ENCODE measurements around the gene HTRA3.

HTRA3 gene

DNA sequence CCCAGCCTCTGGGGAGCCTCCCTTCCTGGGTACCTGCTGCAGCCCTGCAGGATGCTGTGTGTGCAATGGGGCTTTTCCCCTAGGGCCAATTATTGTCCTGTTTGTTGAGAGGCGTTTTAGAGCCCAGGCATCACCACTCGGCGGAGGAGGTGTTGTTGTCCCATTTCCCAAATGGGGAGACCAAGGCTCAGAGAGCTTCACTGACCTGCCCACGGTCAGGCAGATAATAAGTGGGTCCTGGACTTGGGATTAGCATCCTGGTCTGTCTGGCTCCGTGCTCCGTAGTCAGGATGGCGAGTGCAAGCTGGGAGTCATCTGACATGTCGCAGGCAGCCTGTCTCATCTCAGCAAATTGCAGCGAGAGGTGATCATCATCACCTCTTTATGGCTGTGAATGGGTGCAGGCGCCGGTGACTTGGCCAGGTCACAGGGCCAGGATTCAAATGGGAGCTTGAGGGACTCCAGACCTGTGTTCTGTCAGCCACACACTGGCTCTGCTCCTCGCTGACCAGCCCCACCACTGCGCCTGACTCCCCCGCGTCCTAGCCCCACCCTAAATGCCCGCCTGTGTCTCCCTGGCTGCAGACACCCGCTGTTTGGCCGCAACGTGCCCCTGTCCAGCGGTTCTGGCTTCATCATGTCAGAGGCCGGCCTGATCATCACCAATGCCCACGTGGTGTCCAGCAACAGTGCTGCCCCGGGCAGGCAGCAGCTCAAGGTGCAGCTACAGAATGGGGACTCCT, 16.6 kb downstream of the HTRA3 start:
- DNase-seq (ENCODE audit: low spot score in 2 of 2): no peak
- peaks cover 3% of the 10 kb centered on the region for H3K36me3 Mint-ChIP-seq (ENCODE audit: insufficient read depth)
- H3K9me3 Mint-ChIP-seq: no peaks in the 10 kb centered on the region
- no peak overlapping the region for H3K27ac Mint-ChIP-seq (ENCODE audit: low read depth)
- H3K27me3 Mint-ChIP-seq: no peaks in the 10 kb centered on the region
- ATAC-seq (replicated peaks; ENCODE audit: extremely low read depth, poor library complexity, severe bottlenecking): no peak
- no peak overlapping the region for H3K4me3 Mint-ChIP-seq
- no peaks in the 10 kb centered on the region for H3K4me1 Mint-ChIP-seq

DNA sequence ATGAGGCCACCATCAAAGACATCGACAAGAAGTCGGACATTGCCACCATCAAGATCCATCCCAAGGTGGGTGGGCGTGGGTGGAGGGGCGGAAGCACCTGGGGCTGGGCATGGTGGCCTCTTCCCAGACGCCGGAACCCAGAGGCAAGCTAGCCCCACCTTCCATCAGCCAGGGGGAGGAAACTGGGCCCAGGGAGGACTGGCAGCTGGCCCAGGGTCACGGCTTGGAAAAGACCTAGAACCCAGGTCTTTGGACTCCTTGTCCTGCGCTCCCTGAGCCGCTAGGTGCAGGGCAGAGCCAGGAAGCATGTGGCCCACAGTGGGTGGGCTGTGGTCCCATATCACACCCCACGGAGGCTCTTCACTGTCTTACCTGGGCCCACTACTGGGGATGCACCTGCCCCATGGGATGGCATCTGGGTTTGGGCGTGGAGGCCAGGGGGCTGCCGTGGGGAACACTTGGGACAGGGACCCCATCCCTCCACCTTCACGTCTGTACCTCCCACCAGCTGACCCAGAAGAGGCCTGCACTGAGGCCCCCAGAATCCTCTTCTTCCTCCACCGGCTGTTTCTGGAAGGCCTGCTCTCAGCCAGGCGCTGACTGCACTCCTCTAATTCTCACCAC, 17.3 kb downstream of the HTRA3 start:
- ATAC-seq (replicated peaks; ENCODE audit: extremely low read depth, poor library complexity, severe bottlenecking) (no peak), DNase-seq (ENCODE audit: low spot score in 2 of 2) (no peak)
- H3K4me1 Mint-ChIP-seq: no peaks in the 10 kb centered on the region
- H3K36me3 Mint-ChIP-seq (ENCODE audit: insufficient read depth): peaks cover 3% of the 10 kb centered on the region
- H3K27ac Mint-ChIP-seq (ENCODE audit: low read depth): no peak overlapping the region
- H3K4me3 Mint-ChIP-seq: no peak overlapping the region
- H3K27me3 Mint-ChIP-seq: no peaks in the 10 kb centered on the region
- no peaks in the 10 kb centered on the region for H3K9me3 Mint-ChIP-seq

DNA sequence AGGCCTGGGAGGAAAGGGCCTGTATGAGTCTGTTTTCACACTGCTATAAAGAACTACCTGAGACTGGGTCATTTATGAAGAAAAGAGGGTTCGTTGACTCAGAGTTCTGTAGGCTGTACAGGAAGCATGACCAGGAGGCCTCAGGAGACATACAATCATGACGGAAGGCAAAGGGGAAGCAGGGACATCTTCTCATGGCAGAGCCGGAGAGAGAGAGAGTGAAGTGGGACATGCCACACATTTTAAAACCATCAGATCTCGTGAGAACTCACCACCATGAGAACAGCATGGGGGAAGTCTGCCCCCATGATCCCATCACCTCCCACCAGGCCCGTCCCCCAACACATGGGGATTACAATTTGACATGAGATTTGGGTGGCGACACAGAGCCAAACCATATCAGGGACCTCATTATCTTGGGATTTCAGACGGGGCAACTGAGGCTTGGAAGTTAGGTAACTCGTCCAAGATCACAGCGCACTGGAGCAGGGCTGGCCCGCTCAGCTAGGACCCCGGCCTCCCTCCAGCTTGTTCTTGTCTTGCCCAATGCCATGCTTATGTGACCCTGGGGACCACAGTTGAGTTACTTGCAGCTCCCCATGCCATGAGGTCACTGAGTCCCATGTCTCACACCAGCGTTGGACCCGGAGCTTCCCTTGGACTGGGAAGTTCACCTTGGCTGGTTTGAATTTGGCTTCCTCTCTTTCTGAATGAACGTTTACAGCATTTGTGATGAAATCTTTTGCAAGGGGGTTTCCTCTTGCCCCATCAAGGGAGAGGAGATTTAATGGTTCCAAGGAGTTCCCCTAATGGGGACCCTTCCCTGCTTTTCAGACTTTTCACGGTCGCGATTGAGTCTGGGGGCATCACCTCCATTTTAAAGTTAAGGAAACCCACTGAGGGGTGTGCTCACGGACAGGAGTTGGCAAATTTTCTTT, 18.1 kb downstream of the HTRA3 start:
- Mint-ChIP-seq H3K9me3 (no peaks in the 10 kb centered on the region), H3K4me1 (no peaks in the 10 kb centered on the region), H3K27me3 (no peaks in the 10 kb centered on the region), H3K27ac (ENCODE audit: low read depth) (no peak overlapping the region), H3K4me3 (no peak overlapping the region), H3K36me3 (ENCODE audit: insufficient read depth) (peaks cover 3% of the 10 kb centered on the region)
- ATAC-seq (replicated peaks; ENCODE audit: extremely low read depth, poor library complexity, severe bottlenecking) (no peak), DNase-seq (ENCODE audit: low spot score in 2 of 2) (no peak)

DNA sequence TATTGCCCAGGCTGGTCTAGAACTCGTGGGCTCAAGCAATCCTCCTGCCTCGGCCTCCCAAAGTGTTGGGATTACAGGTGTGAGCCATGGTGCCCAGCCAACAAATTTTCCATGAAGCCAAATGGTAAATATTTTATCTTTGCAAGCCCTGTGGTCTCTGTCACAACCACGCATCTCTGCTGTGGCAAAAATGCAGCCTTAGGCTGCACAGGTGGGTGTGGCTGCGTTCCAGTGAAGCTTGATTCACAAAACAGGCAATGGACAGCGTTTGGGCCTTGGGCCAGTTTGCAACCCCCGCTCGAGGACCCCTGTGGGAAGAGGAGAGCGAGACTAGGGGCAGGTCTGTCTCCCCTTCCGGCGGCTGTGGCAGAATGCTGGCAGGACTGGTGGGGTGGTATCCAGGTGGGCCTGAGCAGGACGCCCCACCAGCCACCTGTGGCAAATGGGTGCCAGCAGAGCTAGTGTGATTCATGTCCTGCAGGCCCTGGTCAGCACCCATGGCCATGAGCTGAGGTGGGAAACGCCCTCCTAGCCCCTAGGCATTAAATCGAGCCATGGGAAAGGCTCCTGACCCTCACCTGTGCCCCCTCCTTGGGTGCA, 19.7 kb downstream of the HTRA3 start:
- Mint-ChIP-seq H3K4me3 (no peak overlapping the region), H3K4me1 (no peaks in the 10 kb centered on the region), H3K27ac (ENCODE audit: low read depth) (no peak overlapping the region), H3K36me3 (ENCODE audit: insufficient read depth) (peaks cover 3% of the 10 kb centered on the region), H3K27me3 (no peaks in the 10 kb centered on the region), H3K9me3 (no peaks in the 10 kb centered on the region)
- DNase-seq (ENCODE audit: low spot score in 2 of 2) (no peak), ATAC-seq (replicated peaks; ENCODE audit: extremely low read depth, poor library complexity, severe bottlenecking) (no peak)

DNA sequence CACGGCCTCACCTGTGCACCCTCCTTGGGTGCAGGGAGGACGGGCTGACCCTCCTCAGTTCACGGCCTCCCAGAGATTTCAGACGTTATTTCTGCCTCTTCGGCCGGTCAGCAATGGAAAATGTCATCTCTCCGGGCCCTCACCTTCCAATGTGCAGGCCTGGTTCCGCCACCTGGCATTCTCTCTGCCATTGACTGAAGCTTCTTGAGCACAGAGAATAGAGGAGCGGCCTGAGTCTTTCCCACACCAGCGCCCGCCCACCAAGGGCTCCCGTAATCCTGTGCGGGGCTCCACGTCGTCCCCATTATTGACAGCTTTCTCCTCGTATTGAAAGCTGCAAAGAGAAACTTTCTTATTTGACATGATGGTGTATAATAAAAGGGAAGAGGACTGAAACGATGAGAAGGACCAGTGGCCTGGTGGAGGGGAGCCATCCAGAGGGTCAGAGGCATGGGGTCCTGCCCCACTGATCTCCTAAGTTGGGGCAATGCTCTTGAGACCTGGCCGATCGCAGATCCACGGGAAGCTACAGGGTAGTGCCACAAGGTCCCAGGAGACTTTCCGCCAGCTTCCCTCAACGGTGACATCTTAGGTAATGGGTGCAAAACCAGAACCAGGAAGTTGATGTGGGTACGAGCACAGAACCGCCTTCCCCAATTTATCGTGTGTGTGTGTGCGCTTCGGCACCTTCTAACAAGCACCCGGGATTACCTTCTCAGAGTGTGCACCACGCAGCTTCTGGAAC, 20.6 kb downstream of the HTRA3 start:
- Mint-ChIP-seq H3K4me1 (no peaks in the 10 kb centered on the region), H3K4me3 (no peak overlapping the region), H3K36me3 (ENCODE audit: insufficient read depth) (peaks cover 3% of the 10 kb centered on the region), H3K27me3 (no peaks in the 10 kb centered on the region), H3K9me3 (peaks cover 6% of the 10 kb centered on the region), H3K27ac (ENCODE audit: low read depth) (no peak overlapping the region)
- ATAC-seq (replicated peaks; ENCODE audit: extremely low read depth, poor library complexity, severe bottlenecking) (no peak), DNase-seq (ENCODE audit: low spot score in 2 of 2) (no peak)

DNA sequence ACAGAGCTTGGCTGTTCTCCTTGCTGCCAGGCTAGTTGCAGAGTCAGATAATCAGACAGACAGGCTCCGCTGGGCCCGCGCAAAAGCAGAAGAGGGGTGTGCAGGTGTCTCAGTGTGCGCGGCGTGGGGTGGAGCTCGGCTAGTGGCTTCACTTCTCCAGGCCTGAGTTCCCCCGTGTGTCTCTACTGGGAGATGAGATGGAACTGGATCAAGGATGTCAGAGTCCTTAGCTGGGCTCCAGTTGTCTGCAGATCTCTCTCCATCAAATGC, 21.1 kb downstream of the HTRA3 start:
- Mint-ChIP-seq H3K4me3 (no peak overlapping the region), H3K27me3 (no peaks in the 10 kb centered on the region), H3K27ac (ENCODE audit: low read depth) (no peak overlapping the region), H3K4me1 (no peaks in the 10 kb centered on the region), H3K9me3 (peaks cover 6% of the 10 kb centered on the region), H3K36me3 (ENCODE audit: insufficient read depth) (peaks cover 3% of the 10 kb centered on the region)
- no peak for DNase-seq (ENCODE audit: low spot score in 2 of 2)
- no peak for ATAC-seq (replicated peaks; ENCODE audit: extremely low read depth, poor library complexity, severe bottlenecking)

DNA sequence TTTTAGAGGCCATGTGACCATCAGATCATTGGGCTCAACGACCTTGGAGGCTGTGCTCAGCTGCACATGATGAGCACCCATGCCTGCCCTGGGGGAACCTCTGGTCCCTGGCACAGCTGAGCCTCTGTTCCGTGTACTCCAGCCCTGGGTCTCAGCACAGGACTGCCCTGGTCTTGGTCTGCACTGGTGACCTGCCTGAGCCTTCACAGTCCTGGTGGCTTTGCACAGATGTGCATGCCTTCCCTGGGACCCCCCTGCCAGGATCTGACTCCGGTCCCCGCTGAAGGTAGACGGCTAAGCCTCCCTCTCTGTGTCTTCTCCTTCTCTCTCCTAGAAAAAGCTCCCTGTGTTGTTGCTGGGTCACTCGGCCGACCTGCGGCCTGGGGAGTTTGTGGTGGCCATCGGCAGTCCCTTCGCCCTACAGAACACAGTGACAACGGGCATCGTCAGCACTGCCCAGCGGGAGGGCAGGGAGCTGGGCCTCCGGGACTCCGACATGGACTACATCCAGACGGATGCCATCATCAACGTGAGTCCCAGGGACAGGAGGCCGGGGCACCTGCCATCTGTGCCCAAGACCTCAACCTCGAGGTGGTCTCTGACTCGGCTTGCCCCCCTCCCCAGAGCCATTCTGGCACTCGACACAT, 21.6 kb downstream of the HTRA3 start:
- Mint-ChIP-seq H3K4me1 (no peaks in the 10 kb centered on the region), H3K9me3 (peaks cover 6% of the 10 kb centered on the region)

DNA sequence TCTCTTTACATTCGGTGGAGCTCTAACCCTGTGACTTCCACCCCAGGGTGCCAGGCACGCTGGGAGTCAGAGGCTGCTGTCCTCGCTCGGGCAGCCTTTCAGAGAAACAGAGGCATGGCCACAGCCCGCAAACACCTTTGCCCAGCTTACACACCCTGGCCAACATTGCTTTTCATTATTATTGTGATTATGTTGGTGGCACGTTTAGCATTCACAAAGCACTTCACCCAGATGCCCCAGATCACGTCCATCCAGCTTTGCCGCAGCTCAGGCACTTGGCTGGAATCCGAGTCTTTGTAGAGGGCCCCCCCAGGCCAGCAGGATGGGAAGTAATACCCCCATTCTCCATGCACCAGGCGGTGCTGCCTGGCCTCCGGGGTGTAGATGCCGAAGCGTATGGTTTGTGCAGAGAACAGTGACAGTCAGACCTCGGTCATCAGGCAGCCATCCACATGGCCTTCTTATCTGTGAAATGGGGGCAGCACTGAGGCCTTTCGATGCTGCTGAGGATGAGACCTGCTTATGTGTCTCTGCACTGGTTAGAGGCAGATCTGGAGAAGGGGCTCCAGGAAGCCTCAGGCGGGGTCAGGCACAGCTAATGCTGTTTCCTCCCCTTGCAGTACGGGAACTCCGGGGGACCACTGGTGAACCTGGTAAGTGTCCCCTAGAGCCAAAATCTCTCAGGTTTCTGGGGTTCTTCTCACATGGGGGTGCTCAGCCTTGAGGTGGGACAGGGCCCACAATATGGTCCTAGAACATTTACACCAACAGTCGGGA, 22.3 kb downstream of the HTRA3 start:
- DNase-seq (ENCODE audit: low spot score in 2 of 2) (no peak), ATAC-seq (replicated peaks; ENCODE audit: extremely low read depth, poor library complexity, severe bottlenecking) (no peak)
- Mint-ChIP-seq H3K9me3 (peaks cover 6% of the 10 kb centered on the region), H3K27ac (ENCODE audit: low read depth) (no peak overlapping the region), H3K27me3 (no peaks in the 10 kb centered on the region), H3K4me1 (no peaks in the 10 kb centered on the region), H3K4me3 (no peak overlapping the region), H3K36me3 (ENCODE audit: insufficient read depth) (peaks cover 3% of the 10 kb centered on the region)

More for the DNA sequence above, 21.6 kb downstream of the HTRA3 start:
- no peak for ATAC-seq (replicated peaks; ENCODE audit: extremely low read depth, poor library complexity, severe bottlenecking)
- Mint-ChIP-seq H3K36me3 (ENCODE audit: insufficient read depth) (peaks cover 3% of the 10 kb centered on the region), H3K4me3 (no peak overlapping the region), H3K27ac (ENCODE audit: low read depth) (no peak overlapping the region), H3K27me3 (no peaks in the 10 kb centered on the region)
- no peak for DNase-seq (ENCODE audit: low spot score in 2 of 2)

DNA sequence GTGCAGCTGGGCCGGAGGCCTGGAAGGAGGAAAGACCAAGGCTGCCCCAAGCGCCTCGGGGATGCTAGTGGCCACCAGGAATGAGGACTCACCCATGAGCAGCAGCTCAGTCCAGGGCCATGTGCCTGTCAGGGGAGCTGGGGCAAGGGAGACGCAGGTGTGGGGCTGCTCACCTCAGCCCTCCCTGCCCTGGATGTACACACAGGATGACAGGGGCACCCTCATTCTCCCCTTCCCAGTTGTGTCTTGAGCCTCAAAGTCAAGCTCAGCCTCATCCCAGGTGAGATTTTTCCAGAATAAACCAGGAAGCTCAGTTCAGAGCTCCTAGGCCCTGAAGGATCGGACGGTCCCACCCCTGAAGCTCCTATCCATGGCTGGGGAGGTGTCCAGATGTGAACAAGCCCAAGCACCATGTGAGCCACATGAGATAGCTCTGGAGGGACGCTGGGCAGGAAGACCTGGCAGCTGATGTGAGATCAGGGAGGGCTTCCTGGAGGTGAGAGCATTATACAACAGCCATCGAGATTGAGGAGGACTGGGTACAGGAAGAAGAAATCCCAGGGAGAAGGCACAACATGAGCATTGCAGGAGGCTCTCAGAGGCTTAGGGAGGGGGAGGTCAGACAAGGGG, 23.0 kb downstream of the HTRA3 start:
- H3K9me3 Mint-ChIP-seq: peaks cover 6% of the 10 kb centered on the region
- no peak overlapping the region for H3K4me3 Mint-ChIP-seq
- H3K36me3 Mint-ChIP-seq (ENCODE audit: insufficient read depth): peaks cover 3% of the 10 kb centered on the region
- no peaks in the 10 kb centered on the region for H3K27me3 Mint-ChIP-seq
- ATAC-seq (replicated peaks; ENCODE audit: extremely low read depth, poor library complexity, severe bottlenecking): no peak
- no peak for DNase-seq (ENCODE audit: low spot score in 2 of 2)
- no peaks in the 10 kb centered on the region for H3K4me1 Mint-ChIP-seq
- no peak overlapping the region for H3K27ac Mint-ChIP-seq (ENCODE audit: low read depth)

DNA sequence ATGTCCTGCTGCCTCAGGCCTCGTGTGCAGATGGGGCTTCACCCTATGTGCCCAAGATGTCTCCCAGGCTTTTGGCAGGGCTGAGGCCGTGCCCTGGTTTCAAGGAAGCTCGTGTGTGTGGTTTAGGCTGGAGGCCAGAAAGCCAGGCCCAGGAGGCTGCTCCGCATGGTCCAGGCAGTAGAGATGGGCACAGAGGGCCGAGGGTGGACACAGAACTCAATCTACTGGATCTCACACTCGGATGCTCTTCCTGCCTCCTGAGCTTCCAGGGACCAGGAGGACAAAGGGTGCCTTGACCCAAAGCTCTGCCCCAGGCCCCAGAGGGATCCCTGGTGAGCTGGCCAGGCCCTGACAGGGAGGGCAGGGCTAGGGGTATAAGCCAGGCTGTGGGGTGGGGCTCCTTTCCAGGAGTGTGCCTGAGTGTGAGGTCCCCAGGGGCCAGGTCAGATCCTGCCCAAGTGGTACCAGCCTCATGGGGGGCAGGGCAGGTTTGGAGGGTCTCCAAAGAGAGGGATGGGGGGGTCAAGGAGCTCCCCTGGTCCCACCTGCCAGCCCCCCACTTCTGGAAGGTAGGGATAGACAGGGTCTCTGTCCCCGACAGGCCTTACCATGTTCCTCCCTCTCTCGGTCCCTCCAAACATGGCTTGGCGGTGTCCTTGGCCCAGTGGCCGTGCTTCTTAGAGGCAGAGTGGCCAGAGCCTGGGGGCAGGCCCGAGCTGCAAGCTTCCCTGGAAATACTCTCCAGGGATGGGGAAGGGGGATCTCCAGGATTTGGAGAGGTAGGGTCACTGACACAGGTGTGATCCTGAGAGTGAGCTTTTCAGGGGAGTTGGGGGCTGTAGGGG, 23.8 kb downstream of the HTRA3 start:
- Mint-ChIP-seq H3K27me3 (no peaks in the 10 kb centered on the region), H3K4me1 (no peaks in the 10 kb centered on the region), H3K27ac (ENCODE audit: low read depth) (no peak overlapping the region), H3K4me3 (no peak overlapping the region), H3K36me3 (ENCODE audit: insufficient read depth) (peaks cover 3% of the 10 kb centered on the region), H3K9me3 (peaks cover 6% of the 10 kb centered on the region)
- no peak for DNase-seq (ENCODE audit: low spot score in 2 of 2)
- no peak for ATAC-seq (replicated peaks; ENCODE audit: extremely low read depth, poor library complexity, severe bottlenecking)

All from central memory CD8-positive, alpha-beta T cell (primary cell).